GM13976 (cell line): Measurements from ENCODE around the gene FGF19.

Experiments
- DNase-seq: peaks from one replicate; pipeline ENCODE4 v3.0.0; 2012; ENCODE audit warnings: low spot score
- CTCF ChIP-seq: IDR thresholded peaks from 2 replicates; pipeline ENCODE4 v1.5.1; 2012; ENCODE audit warnings: borderline replicate concordance, mild to moderate bottlenecking; ENCODE audit not compliant: insufficient read depth; ENCODE audit errors: extremely low read depth, missing control alignments, control extremely low read depth
- in situ Hi-C: fragments of 300-500 bp; cut with MboI; formaldehyde crosslinking; loops from one replicate; pipeline ENCODE4 v1.12.0; 2022; ENCODE audit warnings: low sequenced_read_pairs, mixed read lengths, inconsistent platforms; ENCODE audit not compliant: unreplicated experiment

The FGF19 gene

GRCh38 chr11:69680688-69681087 is 23.1 kb downstream of the FGF19 start:
- in situ Hi-C loops: loop anchor here (25.0 kb wide), 1 partner anchor 507 kb away; no protein-coding TSS in a partner anchor
- DNase-seq: no peak
- TF ChIP-seq CTCF: no peak

GRCh38 chr11:69677749-69678148 is 26.1 kb downstream of the FGF19 start:
- in situ Hi-C loops: loop anchor here (25.0 kb wide), 1 partner anchor 510 kb away; no protein-coding TSS in a partner anchor
- no peak for TF ChIP-seq CTCF
- no peak for DNase-seq

DNA sequence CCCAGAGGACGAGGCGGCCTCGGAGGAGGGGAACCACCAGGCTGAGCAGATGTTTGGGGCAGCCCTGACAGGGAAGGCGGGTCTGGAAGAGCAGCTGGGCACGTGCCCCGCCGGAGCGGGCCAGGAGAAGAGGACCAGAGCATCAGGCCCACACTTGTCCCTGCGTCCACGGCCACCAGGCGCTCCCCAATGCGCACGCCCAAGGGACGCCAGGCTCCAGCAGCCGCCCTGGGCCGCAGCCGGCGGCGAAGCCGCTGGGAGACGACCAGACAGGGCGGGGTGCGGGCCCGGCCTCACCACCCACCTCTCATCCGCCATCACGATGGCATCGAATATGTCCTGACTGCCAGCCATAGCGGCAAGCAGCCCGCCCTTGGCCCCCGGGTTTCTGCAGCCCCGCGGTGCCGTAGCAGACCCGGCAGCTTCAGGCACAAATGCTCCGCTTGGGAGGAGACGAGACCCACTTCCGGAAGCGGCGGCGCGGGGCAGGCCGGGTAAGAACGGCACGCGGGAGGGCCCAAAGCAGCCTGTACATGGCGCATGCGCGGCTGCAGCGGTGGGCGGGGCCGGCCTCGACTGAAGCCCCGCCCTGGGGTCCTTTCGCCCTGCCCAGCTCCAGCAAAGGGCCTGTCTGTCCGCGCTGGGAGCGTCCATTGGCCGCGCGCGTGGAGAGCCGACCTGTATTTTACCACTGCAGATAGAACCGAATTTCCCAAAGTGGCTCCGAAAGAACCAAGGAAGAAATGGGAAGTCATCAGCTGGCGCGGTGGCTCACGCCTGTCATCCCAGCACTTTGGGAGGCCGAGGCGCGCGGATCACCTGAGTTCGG is 28.7 kb downstream of the FGF19 start, which contains the start of gene LTO1:
TSS of gene LTO1 (minus strand) at position 468 of the 829 bp plus-strand sequence. CDS start at position 354, 114 bp downstream.
- in situ Hi-C loops: loop anchor here (25.0 kb wide), 1 partner anchor 512 kb away; no protein-coding TSS in a partner anchor
- peak; percentile 100 for DNase-seq
- TF ChIP-seq CTCF: no peak

- in situ Hi-C loops: no loop called here
- no peak for TF ChIP-seq CTCF
- no peak for DNase-seq
These were observed 29.4 kb downstream of the FGF19 start for GRCh38 chr11:69674267-69674885.

DNA sequence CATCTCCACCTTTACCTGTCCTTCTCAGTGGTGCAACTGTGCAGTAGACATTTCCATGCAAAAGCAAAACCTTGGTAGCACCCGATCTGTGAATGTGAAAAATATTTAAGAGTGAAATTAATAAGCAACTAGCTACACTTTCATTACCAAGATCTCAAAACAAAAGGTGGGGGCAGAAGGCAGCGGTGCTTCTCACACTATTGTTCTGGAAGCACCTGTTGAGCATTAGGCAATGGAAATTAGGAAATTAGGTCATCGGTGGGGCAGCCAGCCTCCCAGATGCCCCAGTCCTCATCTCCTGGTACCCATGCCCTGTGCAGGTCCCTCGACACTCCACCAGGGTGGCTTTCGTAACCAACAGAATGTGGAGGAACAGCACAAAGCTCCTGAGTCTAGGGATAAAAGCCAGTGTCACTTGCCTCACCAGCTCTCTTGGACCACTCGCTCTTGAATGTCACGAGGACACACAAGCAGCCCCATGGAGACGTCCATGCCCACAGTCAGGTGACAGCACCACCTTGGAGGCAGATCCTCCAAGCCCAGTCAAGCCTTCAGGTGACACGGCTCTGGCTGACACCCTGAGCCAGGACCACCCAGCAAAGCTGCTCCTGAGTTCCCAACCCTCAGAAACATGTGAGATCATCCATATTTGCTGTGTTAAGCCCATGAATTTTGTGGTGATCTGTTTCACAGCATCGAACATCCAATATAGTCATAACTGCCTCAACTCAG is 31.9 kb downstream of the FGF19 start:
- no peak for TF ChIP-seq CTCF
- no peak for DNase-seq
- in situ Hi-C loops: no loop called here

DNA sequence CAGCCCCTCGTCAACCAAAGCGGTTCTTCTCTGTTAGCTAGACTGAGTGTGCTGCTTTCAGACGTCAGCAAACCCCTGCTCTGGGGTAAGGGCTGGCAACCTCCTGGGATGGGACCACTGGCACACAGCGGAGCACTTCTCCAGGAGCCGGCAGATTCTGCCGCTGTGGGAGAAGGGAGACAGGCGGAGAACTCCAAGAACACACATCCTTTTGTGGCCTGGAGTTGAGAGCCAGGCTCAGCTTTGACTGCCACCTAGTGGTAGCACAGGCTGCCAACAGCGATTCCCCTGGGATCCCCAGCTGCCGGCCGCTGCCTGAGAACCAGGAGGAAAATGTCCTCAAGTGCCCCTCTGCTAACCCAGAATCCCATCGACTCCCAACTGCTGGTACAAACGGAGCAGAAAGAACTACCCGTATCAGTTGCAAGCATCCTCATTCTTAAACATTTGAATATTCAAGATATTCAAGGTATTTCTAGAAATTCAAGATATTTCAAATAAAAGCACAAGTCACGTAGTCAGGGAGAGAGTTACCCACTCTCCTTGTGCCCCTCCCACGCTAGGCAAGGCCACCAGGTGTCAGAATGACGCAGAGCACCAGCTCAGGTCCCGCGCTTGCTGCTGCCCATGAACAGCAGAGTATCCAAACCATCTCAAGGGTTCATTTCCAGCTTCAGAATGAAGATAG is 33.5 kb downstream of the FGF19 start:
- in situ Hi-C loops: no loop called here
- peak; percentile 87 for TF ChIP-seq CTCF
- DNase-seq: peak; percentile 89
